ENCODE data around the gene ZFYVE26. TPM values are rescaled to one million over a fixed set of nuclear protein-coding genes. Genes with fewer than 3 reads are reported as not detected.

The ZFYVE26 gene
- total and polyA plus RNA-seq, 12 donors = 6.6 to 33.6 (median 22.1) TPM

GRCh38 chr14:67835596-67835995 is 19.2 kb upstream of the ZFYVE26 start:
- no peak overlapping the region for H3K27ac ChIP-seq
- H3K9me3 ChIP-seq (replicated peaks in 1 of 3) = no peaks in the 10 kb centered on the region
- H3K27me3 ChIP-seq = no peaks in the 10 kb centered on the region
- intact Hi-C loops (cut with DNase I) = loop anchor here in 1 of 2 donors (10.0 kb wide), 1 partner anchor 1009 kb away; no protein-coding TSS in a partner anchor
- no peak overlapping the region for H3K4me3 ChIP-seq
- no peak for TF ChIP-seq POLR2A (IDR thresholded peaks at IDR 0.05)
- TF ChIP-seq CTCF (IDR thresholded peaks at IDR 0.05) = no peak
- H3K36me3 ChIP-seq (replicated peaks in 1 of 2) = no peaks in the 10 kb centered on the region
- no peak for DNase-seq
- H3K4me1 ChIP-seq (replicated peaks in 1 of 2) = no peaks in the 10 kb centered on the region

DNA sequence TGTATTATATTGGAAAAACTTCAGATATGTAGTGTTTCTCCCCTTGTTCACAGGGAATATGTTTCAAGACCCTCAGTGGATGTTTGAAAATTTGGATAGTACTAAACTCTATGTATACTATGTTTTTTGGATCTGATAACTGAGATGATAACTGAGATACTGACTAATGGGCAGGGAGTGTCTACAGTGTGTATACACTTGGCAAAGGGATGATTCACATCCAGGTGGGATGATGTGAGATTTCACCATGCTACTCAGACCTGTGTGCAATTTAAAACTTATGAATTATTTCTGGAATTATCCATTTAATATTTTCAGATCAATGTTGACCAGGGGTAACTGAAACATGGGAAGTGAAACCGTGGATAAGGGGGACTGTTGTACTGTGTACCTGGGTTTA is 17.0 kb upstream of the ZFYVE26 start:
- intact Hi-C loops (cut with DNase I) = loop anchor here in 1 of 2 donors (10.0 kb wide), 1 partner anchor 1011 kb away; no protein-coding TSS in a partner anchor

GRCh38 chr14:67831113-67831512 is 14.7 kb upstream of the ZFYVE26 start:
- no peak for TF ChIP-seq CTCF (IDR thresholded peaks at IDR 0.05)
- no peak for TF ChIP-seq POLR2A (IDR thresholded peaks at IDR 0.05)
- no peak overlapping the region for H3K27ac ChIP-seq
- intact Hi-C loops (cut with DNase I) = loop anchor here in 1 of 2 donors (10.0 kb wide), 1 partner anchor 1014 kb away; no protein-coding TSS in a partner anchor
- H3K36me3 ChIP-seq (replicated peaks in 1 of 2) = no peaks in the 10 kb centered on the region
- H3K4me3 ChIP-seq = no peak overlapping the region
- WGBS, 4 donors = 91 to 93% (median 91%) methylated on average over 8 of the region's 8 CpGs
- DNase-seq = no peak
- no peaks in the 10 kb centered on the region for H3K9me3 ChIP-seq (replicated peaks in 1 of 3)
- H3K27me3 ChIP-seq = no peaks in the 10 kb centered on the region
- no peaks in the 10 kb centered on the region for H3K4me1 ChIP-seq (replicated peaks in 1 of 2)

More for the DNA sequence above, 17.0 kb upstream of the ZFYVE26 start:
- H3K9me3 ChIP-seq (replicated peaks in 1 of 3) = no peaks in the 10 kb centered on the region
- no peak for TF ChIP-seq POLR2A (IDR thresholded peaks at IDR 0.05)
- no peak for TF ChIP-seq CTCF (IDR thresholded peaks at IDR 0.05)
- no peaks in the 10 kb centered on the region for H3K36me3 ChIP-seq (replicated peaks in 1 of 2)
- H3K27me3 ChIP-seq = no peaks in the 10 kb centered on the region
- H3K4me3 ChIP-seq = no peak overlapping the region
- no peaks in the 10 kb centered on the region for H3K4me1 ChIP-seq (replicated peaks in 1 of 2)
- no peak overlapping the region for H3K27ac ChIP-seq
- WGBS, 4 donors = 92 to 96% (median 94%) methylated on average over 1 of the region's 1 CpG
- no peak for DNase-seq

DNA sequence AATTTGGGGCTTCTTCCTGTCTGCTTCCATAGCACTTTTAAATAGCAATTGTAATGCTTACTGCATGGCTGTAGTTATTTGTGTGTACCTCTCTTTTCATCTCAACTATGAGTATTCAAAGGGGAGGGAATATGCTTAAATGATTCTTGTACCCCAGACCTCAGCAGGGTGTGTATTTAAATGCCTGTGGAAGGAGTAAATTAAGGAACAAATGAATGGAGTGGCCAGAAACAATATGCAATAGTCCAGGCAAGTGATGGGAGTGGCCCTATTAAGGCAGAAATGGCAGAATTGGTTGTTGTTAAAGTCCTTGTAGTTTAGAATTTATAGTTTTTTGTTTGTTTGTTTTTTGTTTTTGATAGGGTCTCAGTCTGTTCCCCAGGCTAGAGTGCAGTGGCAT is 4.7 kb upstream of the ZFYVE26 start:
- H3K36me3 ChIP-seq (replicated peaks in 1 of 2) = no peaks in the 10 kb centered on the region
- no peaks in the 10 kb centered on the region for H3K27me3 ChIP-seq
- H3K27ac ChIP-seq = no peak overlapping the region
- H3K4me1 ChIP-seq (replicated peaks in 1 of 2) = peaks cover 0 to 12% of the 10 kb centered on the region in 2 donors
- TF ChIP-seq POLR2A (IDR thresholded peaks at IDR 0.05) = no peak
- no peak for TF ChIP-seq CTCF (IDR thresholded peaks at IDR 0.05)
- H3K4me3 ChIP-seq = no peak overlapping the region
- DNase-seq = no peak
- H3K9me3 ChIP-seq (replicated peaks in 1 of 3) = no peaks in the 10 kb centered on the region
- intact Hi-C loops (cut with DNase I) = no loop called here
